Measurements from ENCODE around the gene SLC25A26.

Gene SLC25A26

DNA sequence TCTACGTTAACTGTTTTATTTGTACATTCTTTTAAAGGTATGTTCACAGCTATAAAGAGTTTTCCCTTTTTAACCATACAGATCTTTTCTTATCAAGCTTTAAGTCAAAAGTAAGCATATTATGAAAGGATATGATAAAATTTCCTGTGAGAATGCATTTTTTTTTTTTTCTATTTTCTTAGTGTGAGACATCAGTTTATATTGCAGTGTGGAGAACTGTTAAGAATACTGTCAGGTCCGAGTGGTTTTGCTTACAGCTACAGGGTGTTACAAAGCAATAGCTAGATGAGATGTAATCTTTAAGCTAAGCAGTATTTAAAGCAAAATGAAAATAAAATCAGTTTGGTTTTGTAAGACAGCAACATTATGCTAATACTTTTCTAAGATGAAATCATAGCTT is 133.2 kb downstream of the SLC25A26 start:
- TF ChIP-seq YY1 (IDR thresholded peaks at IDR 0.05; ENCODE audit: insufficient read depth, insufficient read length) (no peak), ZNF274 (IDR thresholded peaks at IDR 0.05; ENCODE audit: low read depth, low read length) (no peak), SUZ12 (IDR thresholded peaks at IDR 0.05; ENCODE audit: extremely low read depth, insufficient read depth, insufficient read length) (no peak)
- Histone ChIP-seq H3K36me3 (ENCODE audit: insufficient read depth, insufficient read length, low read length) (no peaks in the 10 kb centered on the region), H3K4me1 (ENCODE audit: insufficient read depth, insufficient read length) (no peaks in the 10 kb centered on the region), H3K4me3 (ENCODE audit: insufficient read length, low read depth) (no peak overlapping the region), H3K9ac (ENCODE audit: insufficient read length, low read depth) (no peak overlapping the region), H3K9me3 (ENCODE audit: insufficient read depth, low read length) (no peaks in the 10 kb centered on the region), H3K27me3 (ENCODE audit: insufficient read depth, insufficient read length) (no peaks in the 10 kb centered on the region)
- no peak for DNase-seq (ENCODE audit: low read depth, low spot score)

DNA sequence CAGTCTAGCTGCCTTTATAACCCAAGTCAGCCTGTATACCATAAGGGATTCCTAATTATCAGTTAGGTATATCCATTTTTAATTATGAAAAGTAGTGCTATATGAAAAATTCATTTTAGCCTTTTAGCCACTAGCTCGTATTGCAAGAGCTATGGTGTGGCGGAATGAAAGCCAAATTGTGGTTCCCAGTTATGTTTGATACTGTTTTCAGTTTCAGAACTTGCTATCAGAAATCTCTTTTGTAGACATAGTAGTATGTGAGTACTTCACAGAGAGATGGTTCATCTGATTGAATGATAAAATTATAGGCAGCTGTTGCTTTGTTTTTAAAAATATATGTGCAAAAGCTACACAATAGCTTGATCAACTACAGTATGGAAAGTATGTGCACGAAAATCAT is 134.6 kb downstream of the SLC25A26 start:
- DNase-seq (ENCODE audit: low read depth, low spot score), result no peak
- Histone ChIP-seq H3K9me3 (ENCODE audit: insufficient read depth, low read length) (no peaks in the 10 kb centered on the region), H3K4me1 (ENCODE audit: insufficient read depth, insufficient read length) (no peaks in the 10 kb centered on the region), H3K4me3 (ENCODE audit: insufficient read length, low read depth) (no peak overlapping the region), H3K36me3 (ENCODE audit: insufficient read depth, insufficient read length, low read length) (no peaks in the 10 kb centered on the region), H3K27me3 (ENCODE audit: insufficient read depth, insufficient read length) (no peaks in the 10 kb centered on the region), H3K9ac (ENCODE audit: insufficient read length, low read depth) (no peak overlapping the region)
- TF ChIP-seq YY1 (IDR thresholded peaks at IDR 0.05; ENCODE audit: insufficient read depth, insufficient read length), result no peak
- TF ChIP-seq SUZ12 (IDR thresholded peaks at IDR 0.05; ENCODE audit: extremely low read depth, insufficient read depth, insufficient read length), result no peak
- TF ChIP-seq ZNF274 (IDR thresholded peaks at IDR 0.05; ENCODE audit: low read depth, low read length), result no peak

- Histone ChIP-seq H3K27me3 (ENCODE audit: insufficient read depth, insufficient read length) (no peaks in the 10 kb centered on the region), H3K9me3 (ENCODE audit: insufficient read depth, low read length) (no peaks in the 10 kb centered on the region), H3K4me1 (ENCODE audit: insufficient read depth, insufficient read length) (no peaks in the 10 kb centered on the region), H3K36me3 (ENCODE audit: insufficient read depth, insufficient read length, low read length) (no peaks in the 10 kb centered on the region), H3K9ac (ENCODE audit: insufficient read length, low read depth) (no peak overlapping the region), H3K4me3 (ENCODE audit: insufficient read length, low read depth) (no peak overlapping the region)
- TF ChIP-seq YY1 (IDR thresholded peaks at IDR 0.05; ENCODE audit: insufficient read depth, insufficient read length), result no peak
- no peak for TF ChIP-seq SUZ12 (IDR thresholded peaks at IDR 0.05; ENCODE audit: extremely low read depth, insufficient read depth, insufficient read length)
- no peak for TF ChIP-seq ZNF274 (IDR thresholded peaks at IDR 0.05; ENCODE audit: low read depth, low read length)
- DNase-seq (ENCODE audit: low read depth, low spot score), result no peak
Measured at GRCh38 chr3:66355997-66356396, 135.2 kb downstream of the SLC25A26 start.

GRCh38 chr3:66361356-66361755 is 140.6 kb downstream of the SLC25A26 start:
- Histone ChIP-seq H3K9ac (ENCODE audit: insufficient read length, low read depth) (no peak overlapping the region), H3K4me1 (ENCODE audit: insufficient read depth, insufficient read length) (no peaks in the 10 kb centered on the region), H3K27me3 (ENCODE audit: insufficient read depth, insufficient read length) (no peaks in the 10 kb centered on the region), H3K4me3 (ENCODE audit: insufficient read length, low read depth) (no peak overlapping the region), H3K36me3 (ENCODE audit: insufficient read depth, insufficient read length, low read length) (no peaks in the 10 kb centered on the region), H3K9me3 (ENCODE audit: insufficient read depth, low read length) (no peaks in the 10 kb centered on the region)
- TF ChIP-seq ZNF274 (IDR thresholded peaks at IDR 0.05; ENCODE audit: low read depth, low read length) (no peak), SUZ12 (IDR thresholded peaks at IDR 0.05; ENCODE audit: extremely low read depth, insufficient read depth, insufficient read length) (no peak), YY1 (IDR thresholded peaks at IDR 0.05; ENCODE audit: insufficient read depth, insufficient read length) (no peak)
- no peak for DNase-seq (ENCODE audit: low read depth, low spot score)

GRCh38 chr3:66362541-66362941 is 141.7 kb downstream of the SLC25A26 start:
- H3K4me3 ChIP-seq (ENCODE audit: insufficient read length, low read depth), result no peak overlapping the region
- no peak for DNase-seq (ENCODE audit: low read depth, low spot score)
- no peaks in the 10 kb centered on the region for H3K9me3 ChIP-seq (ENCODE audit: insufficient read depth, low read length)
- no peaks in the 10 kb centered on the region for H3K27me3 ChIP-seq (ENCODE audit: insufficient read depth, insufficient read length)
- TF ChIP-seq YY1 (IDR thresholded peaks at IDR 0.05; ENCODE audit: insufficient read depth, insufficient read length), result no peak
- TF ChIP-seq ZNF274 (IDR thresholded peaks at IDR 0.05; ENCODE audit: low read depth, low read length), result no peak
- no peak for TF ChIP-seq SUZ12 (IDR thresholded peaks at IDR 0.05; ENCODE audit: extremely low read depth, insufficient read depth, insufficient read length)
- H3K4me1 ChIP-seq (ENCODE audit: insufficient read depth, insufficient read length), result no peaks in the 10 kb centered on the region
- H3K36me3 ChIP-seq (ENCODE audit: insufficient read depth, insufficient read length, low read length), result no peaks in the 10 kb centered on the region
- H3K9ac ChIP-seq (ENCODE audit: insufficient read length, low read depth), result no peak overlapping the region

DNA sequence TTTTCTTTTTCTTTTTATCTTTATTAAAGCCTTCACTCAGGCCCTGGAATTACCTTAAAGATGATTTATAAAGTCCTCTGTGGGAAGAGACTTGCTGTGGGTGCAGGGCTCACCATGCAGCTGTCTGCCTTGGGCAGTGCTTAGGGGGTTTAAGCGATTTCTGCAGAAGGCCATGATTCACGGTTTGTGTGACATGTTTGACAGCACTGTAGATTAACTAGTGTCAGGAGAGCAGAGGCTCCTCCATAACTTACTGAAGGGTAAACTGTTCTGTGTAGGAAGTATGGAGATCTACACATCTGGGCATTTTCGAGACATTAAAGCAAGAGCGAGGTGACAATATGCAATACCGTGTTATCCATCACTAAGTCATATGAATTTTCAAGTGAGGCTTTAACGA is 142.3 kb downstream of the SLC25A26 start:
- DNase-seq (ENCODE audit: low read depth, low spot score), result no peak
- no peaks in the 10 kb centered on the region for H3K27me3 ChIP-seq (ENCODE audit: insufficient read depth, insufficient read length)
- no peaks in the 10 kb centered on the region for H3K36me3 ChIP-seq (ENCODE audit: insufficient read depth, insufficient read length, low read length)
- TF ChIP-seq SUZ12 (IDR thresholded peaks at IDR 0.05; ENCODE audit: extremely low read depth, insufficient read depth, insufficient read length) (no peak), ZNF274 (IDR thresholded peaks at IDR 0.05; ENCODE audit: low read depth, low read length) (no peak), YY1 (IDR thresholded peaks at IDR 0.05; ENCODE audit: insufficient read depth, insufficient read length) (no peak)
- no peak overlapping the region for H3K9ac ChIP-seq (ENCODE audit: insufficient read length, low read depth)
- no peaks in the 10 kb centered on the region for H3K9me3 ChIP-seq (ENCODE audit: insufficient read depth, low read length)
- H3K4me1 ChIP-seq (ENCODE audit: insufficient read depth, insufficient read length), result no peaks in the 10 kb centered on the region
- H3K4me3 ChIP-seq (ENCODE audit: insufficient read length, low read depth), result no peak overlapping the region

DNA sequence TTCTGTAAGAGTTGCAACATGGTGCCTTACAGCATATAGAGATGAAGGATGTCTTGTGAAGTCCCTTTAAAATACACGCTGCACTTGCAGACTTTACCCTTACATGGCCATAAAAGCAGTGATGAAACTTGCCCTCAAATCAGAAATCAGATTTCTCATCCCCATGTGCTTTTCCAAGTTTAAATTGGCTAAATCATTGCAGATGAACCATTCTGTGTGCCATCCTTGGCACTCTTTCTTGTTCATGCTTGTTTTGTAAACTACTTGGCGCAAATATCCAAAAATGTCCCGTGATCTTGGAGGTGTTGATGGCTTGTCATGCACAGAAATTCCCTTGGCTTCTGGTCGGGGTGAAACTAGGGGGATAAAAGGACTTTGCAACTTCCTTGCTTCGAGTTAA is 144.3 kb downstream of the SLC25A26 start:
- H3K9me3 ChIP-seq (ENCODE audit: insufficient read depth, low read length), result no peaks in the 10 kb centered on the region
- H3K36me3 ChIP-seq (ENCODE audit: insufficient read depth, insufficient read length, low read length), result peaks cover 3% of the 10 kb centered on the region
- no peak overlapping the region for H3K9ac ChIP-seq (ENCODE audit: insufficient read length, low read depth)
- no peaks in the 10 kb centered on the region for H3K27me3 ChIP-seq (ENCODE audit: insufficient read depth, insufficient read length)
- H3K4me3 ChIP-seq (ENCODE audit: insufficient read length, low read depth), result no peak overlapping the region
- no peak for DNase-seq (ENCODE audit: low read depth, low spot score)
- TF ChIP-seq YY1 (IDR thresholded peaks at IDR 0.05; ENCODE audit: insufficient read depth, insufficient read length), result no peak
- TF ChIP-seq ZNF274 (IDR thresholded peaks at IDR 0.05; ENCODE audit: low read depth, low read length), result no peak
- TF ChIP-seq SUZ12 (IDR thresholded peaks at IDR 0.05; ENCODE audit: extremely low read depth, insufficient read depth, insufficient read length), result no peak
- H3K4me1 ChIP-seq (ENCODE audit: insufficient read depth, insufficient read length), result no peaks in the 10 kb centered on the region

DNA sequence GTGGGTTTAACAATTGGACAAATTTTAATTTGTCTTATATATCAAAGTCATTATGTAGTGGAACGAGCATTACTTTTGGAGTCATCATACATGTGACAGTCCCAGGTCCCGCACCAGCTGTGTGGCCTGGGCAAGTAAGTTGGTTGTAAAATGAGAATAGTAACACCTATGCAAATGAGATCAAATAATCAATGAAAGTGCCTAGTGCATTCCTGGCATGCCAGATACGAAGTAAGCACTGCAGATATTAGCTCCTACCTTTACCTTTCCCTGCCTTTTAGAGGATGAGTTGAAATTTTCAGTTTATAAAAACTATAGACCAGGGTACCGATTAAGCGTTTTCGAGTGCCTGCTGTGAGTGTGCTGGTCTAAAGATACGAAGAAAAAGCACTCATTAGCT is 145.9 kb downstream of the SLC25A26 start:
- no peaks in the 10 kb centered on the region for H3K27me3 ChIP-seq (ENCODE audit: insufficient read depth, insufficient read length)
- H3K4me3 ChIP-seq (ENCODE audit: insufficient read length, low read depth), result no peak overlapping the region
- TF ChIP-seq ZNF274 (IDR thresholded peaks at IDR 0.05; ENCODE audit: low read depth, low read length) (no peak), SUZ12 (IDR thresholded peaks at IDR 0.05; ENCODE audit: extremely low read depth, insufficient read depth, insufficient read length) (no peak), YY1 (IDR thresholded peaks at IDR 0.05; ENCODE audit: insufficient read depth, insufficient read length) (no peak)
- H3K9me3 ChIP-seq (ENCODE audit: insufficient read depth, low read length), result no peaks in the 10 kb centered on the region
- DNase-seq (ENCODE audit: low read depth, low spot score), result no peak
- H3K4me1 ChIP-seq (ENCODE audit: insufficient read depth, insufficient read length), result no peaks in the 10 kb centered on the region
- no peak overlapping the region for H3K9ac ChIP-seq (ENCODE audit: insufficient read length, low read depth)
- peaks cover 10% of the 10 kb centered on the region for H3K36me3 ChIP-seq (ENCODE audit: insufficient read depth, insufficient read length, low read length)
